SK-N-SH treated with all-trans-retinoic acid at 6 μM for 48 hours (cell line): Measurements from ENCODE around the gene LIX1.

ENCODE experiments used
- ATAC-seq: fragments of 200-7000 bp; cut with Tn5 transposase; 3 replicates; pipeline ENCODE4 v1.9.1; 2020; ENCODE audit warnings: mild to moderate bottlenecking, moderate library complexity
- ARNTL ChIP-seq: fragments of 450-650 bp; formaldehyde crosslinking; IDR thresholded peaks from 2 replicates; pipeline ENCODE4 v1.5.0; 2020; ENCODE audit warnings: low read depth, mild to moderate bottlenecking, moderate library complexity, borderline replicate concordance
- BACH2 ChIP-seq: fragments of 250-450 bp; sonication (Bioruptor Pico); IDR thresholded peaks from 2 replicates; pipeline ENCODE4 v1.9.0; 2021; ENCODE audit warnings: mild to moderate bottlenecking, borderline replicate concordance
- CSDC2 ChIP-seq: fragments of 250-450 bp; sonication (Bioruptor Pico); IDR thresholded peaks from 2 replicates; pipeline ENCODE4 v1.5.0; 2020; ENCODE audit warnings: mild to moderate bottlenecking, moderate library complexity
- CSRNP3 ChIP-seq: fragments of 250-450 bp; sonication (Bioruptor Pico); IDR thresholded peaks from 2 replicates; pipeline ENCODE4 v1.5.1; 2021; ENCODE audit warnings: mild to moderate bottlenecking, moderate library complexity
- ESRRG ChIP-seq: fragments of 250-450 bp; sonication (Bioruptor Pico); IDR thresholded peaks from 2 replicates; pipeline ENCODE4 v1.6.1; 2021; ENCODE audit warnings: mild to moderate bottlenecking
- GLIS3 ChIP-seq: fragments of 250-450 bp; sonication (Bioruptor Pico); IDR thresholded peaks from 2 replicates; pipeline ENCODE4 v1.5.0; 2020; ENCODE audit warnings: mild to moderate bottlenecking, moderate library complexity
- ISL1 ChIP-seq: fragments of 250-450 bp; sonication (Bioruptor Pico); IDR thresholded peaks from 2 replicates; pipeline ENCODE4 v2.1.2; 2022; ENCODE audit warnings: mild to moderate bottlenecking, moderate library complexity
- OSR1 ChIP-seq: fragments of 250-450 bp; sonication (Bioruptor Pico); IDR thresholded peaks from 2 replicates; pipeline ENCODE4 v1.8.0; 2022; ENCODE audit warnings: moderate library complexity, mild to moderate bottlenecking, inconsistent platforms
- RARB ChIP-seq: fragments of 250-450 bp; sonication (Bioruptor Pico); IDR thresholded peaks from 2 replicates; pipeline ENCODE4 v1.8.0; 2021; ENCODE audit warnings: mild to moderate bottlenecking, moderate library complexity
- SNAI2 ChIP-seq: fragments of 250-450 bp; sonication (Bioruptor Pico); IDR thresholded peaks from 2 replicates; pipeline ENCODE4 v1.5.0; 2020; ENCODE audit warnings: mild to moderate bottlenecking, moderate library complexity
- TCF4 ChIP-seq: fragments of 250-450 bp; sonication (Bioruptor Pico); IDR thresholded peaks from 2 replicates; pipeline ENCODE4 v1.8.0; 2021; ENCODE audit warnings: mild to moderate bottlenecking, moderate library complexity, borderline replicate concordance
- TOX ChIP-seq: fragments of 250-450 bp; sonication (Bioruptor Pico); IDR thresholded peaks from 2 replicates; pipeline ENCODE4 v1.8.0; 2021; ENCODE audit warnings: mild to moderate bottlenecking, moderate library complexity, borderline replicate concordance
- ZC3H10 ChIP-seq: fragments of 250-450 bp; sonication (Bioruptor Pico); IDR thresholded peaks from 2 replicates; pipeline ENCODE4 v1.5.1; 2021; ENCODE audit warnings: mild to moderate bottlenecking, moderate library complexity
- ZFP3 ChIP-seq: fragments of 250-450 bp; sonication (Bioruptor Pico); IDR thresholded peaks from 2 replicates; pipeline ENCODE4 v1.5.0; 2020; ENCODE audit warnings: mild to moderate bottlenecking, moderate library complexity
- ZFP30 ChIP-seq: fragments of 450-650 bp; formaldehyde crosslinking; IDR thresholded peaks from 2 replicates; pipeline ENCODE4 v1.5.0; 2022; ENCODE audit warnings: mild to moderate bottlenecking, moderate library complexity
- ZNF565 ChIP-seq: fragments of 450-650 bp; formaldehyde crosslinking; conservative IDR thresholded peaks from 2 replicates; pipeline ENCODE4 v1.5.0; 2020; ENCODE audit warnings: low read depth, mild to moderate bottlenecking, moderate library complexity
- ZNF70 ChIP-seq: fragments of 450-650 bp; formaldehyde crosslinking; IDR thresholded peaks from 2 replicates; pipeline ENCODE4 v1.5.0; 2020; ENCODE audit warnings: mild to moderate bottlenecking, moderate library complexity
- ZNF8 ChIP-seq: fragments of 450-650 bp; formaldehyde crosslinking; IDR thresholded peaks from 2 replicates; pipeline ENCODE4 v1.5.0; 2020; ENCODE audit warnings: mild to moderate bottlenecking, moderate library complexity
- TF ChIP-seq, protein P1 (sequence below): fragments of 250-450 bp; sonication (Bioruptor Pico); IDR thresholded peaks from 2 replicates; pipeline ENCODE4 v1.5.1; 2020; ENCODE audit warnings: low read depth, mild to moderate bottlenecking, moderate library complexity
- TF ChIP-seq, protein P2 (sequence below): fragments of 250-450 bp; sonication (Bioruptor Pico); IDR thresholded peaks from 2 replicates; pipeline ENCODE4 v1.8.0; 2020; ENCODE audit warnings: mild to moderate bottlenecking, moderate library complexity, borderline replicate concordance
- TF ChIP-seq, protein P3 (sequence below): fragments of 250-450 bp; sonication (Bioruptor Pico); IDR thresholded peaks from 2 replicates; pipeline ENCODE4 v1.8.0; 2021; ENCODE audit warnings: low read depth, mild to moderate bottlenecking, moderate library complexity, borderline replicate concordance

The LIX1 gene

DNA sequence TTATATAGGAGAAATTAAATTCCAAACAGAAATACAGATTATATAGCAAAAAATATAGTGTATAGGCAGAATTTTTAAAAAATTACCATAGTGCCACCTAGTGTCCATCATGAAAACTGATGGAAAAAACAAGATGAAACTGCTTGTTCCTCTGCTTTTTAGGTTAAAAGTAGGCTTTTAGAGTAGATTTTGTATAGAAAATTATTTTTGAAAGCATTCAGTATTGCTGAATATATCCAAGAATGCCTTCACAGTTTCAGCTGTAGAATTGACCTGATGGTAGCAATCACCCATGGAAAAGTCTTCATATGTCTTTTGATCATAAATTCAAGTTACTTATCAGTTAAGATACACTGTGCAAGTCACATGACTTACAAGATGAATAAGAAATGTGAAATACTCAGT lies 21.0 kb upstream of the LIX1 start:
- no peak for ATAC-seq
- TF ChIP-seq TOX (CRISPR knock-in tag) (no peak), OSR1 (no peak), ZNF70 (no peak), GLIS3 (CRISPR knock-in tag) (no peak), RARB (no peak), ZC3H10 (CRISPR knock-in tag) (no peak), SNAI2 (CRISPR knock-in tag) (no peak), CSDC2 (no peak), ISL1 (CRISPR knock-in tag) (no peak), ZNF565 (no peak), ZFP30 (no peak), CSRNP3 (no peak), ZNF8 (CRISPR knock-in tag) (no peak), ARNTL (CRISPR knock-in tag) (no peak)
- TF ChIP-seq, protein P1, sequence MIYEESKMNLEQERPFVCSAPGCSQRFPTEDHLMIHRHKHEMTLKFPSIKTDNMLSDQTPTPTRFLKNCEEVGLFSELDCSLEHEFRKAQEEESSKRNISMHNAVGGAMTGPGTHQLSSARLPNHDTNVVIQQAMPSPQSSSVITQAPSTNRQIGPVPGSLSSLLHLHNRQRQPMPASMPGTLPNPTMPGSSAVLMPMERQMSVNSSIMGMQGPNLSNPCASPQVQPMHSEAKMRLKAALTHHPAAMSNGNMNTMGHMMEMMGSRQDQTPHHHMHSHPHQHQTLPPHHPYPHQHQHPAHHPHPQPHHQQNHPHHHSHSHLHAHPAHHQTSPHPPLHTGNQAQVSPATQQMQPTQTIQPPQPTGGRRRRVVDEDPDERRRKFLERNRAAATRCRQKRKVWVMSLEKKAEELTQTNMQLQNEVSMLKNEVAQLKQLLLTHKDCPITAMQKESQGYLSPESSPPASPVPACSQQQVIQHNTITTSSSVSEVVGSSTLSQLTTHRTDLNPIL (CRISPR knock-in tag), result no peak
- TF ChIP-seq, protein P2, sequence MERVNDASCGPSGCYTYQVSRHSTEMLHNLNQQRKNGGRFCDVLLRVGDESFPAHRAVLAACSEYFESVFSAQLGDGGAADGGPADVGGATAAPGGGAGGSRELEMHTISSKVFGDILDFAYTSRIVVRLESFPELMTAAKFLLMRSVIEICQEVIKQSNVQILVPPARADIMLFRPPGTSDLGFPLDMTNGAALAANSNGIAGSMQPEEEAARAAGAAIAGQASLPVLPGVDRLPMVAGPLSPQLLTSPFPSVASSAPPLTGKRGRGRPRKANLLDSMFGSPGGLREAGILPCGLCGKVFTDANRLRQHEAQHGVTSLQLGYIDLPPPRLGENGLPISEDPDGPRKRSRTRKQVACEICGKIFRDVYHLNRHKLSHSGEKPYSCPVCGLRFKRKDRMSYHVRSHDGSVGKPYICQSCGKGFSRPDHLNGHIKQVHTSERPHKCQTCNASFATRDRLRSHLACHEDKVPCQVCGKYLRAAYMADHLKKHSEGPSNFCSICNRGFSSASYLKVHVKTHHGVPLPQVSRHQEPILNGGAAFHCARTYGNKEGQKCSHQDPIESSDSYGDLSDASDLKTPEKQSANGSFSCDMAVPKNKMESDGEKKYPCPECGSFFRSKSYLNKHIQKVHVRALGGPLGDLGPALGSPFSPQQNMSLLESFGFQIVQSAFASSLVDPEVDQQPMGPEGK, result no peak
- TF ChIP-seq, protein P3, sequence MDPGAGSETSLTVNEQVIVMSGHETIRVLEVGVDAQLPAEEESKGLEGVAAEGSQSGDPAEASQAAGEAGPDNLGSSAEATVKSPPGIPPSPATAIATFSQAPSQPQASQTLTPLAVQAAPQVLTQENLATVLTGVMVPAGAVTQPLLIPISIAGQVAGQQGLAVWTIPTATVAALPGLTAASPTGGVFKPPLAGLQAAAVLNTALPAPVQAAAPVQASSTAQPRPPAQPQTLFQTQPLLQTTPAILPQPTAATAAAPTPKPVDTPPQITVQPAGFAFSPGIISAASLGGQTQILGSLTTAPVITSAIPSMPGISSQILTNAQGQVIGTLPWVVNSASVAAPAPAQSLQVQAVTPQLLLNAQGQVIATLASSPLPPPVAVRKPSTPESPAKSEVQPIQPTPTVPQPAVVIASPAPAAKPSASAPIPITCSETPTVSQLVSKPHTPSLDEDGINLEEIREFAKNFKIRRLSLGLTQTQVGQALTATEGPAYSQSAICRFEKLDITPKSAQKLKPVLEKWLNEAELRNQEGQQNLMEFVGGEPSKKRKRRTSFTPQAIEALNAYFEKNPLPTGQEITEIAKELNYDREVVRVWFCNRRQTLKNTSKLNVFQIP (CRISPR knock-in tag), result no peak
- TF ChIP-seq, all 23 proteins: peak for 0

DNA sequence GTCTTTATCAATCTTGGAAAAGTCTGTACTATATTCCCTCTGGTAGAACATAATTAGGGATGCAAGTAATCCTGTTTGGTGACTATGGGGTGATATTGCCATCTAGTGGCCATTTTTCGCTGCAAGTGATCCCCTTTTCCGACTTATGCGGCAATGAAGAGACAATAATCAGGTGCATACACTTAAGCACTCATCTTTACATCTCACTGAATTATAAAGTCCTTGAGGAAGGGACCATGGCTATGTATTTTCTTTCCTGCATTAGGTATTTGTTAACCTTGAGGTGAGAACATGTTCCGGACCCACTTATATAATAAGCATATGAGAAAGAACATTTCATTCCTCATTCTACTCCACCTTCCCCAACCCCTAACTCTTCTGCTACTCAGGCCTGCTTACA lies 19.6 kb upstream of the LIX1 start:
- TF ChIP-seq ZNF565 (no peak), ZNF70 (no peak), TOX (CRISPR knock-in tag) (no peak), ESRRG (CRISPR knock-in tag) (no peak), ISL1 (CRISPR knock-in tag) (no peak), GLIS3 (CRISPR knock-in tag) (no peak), RARB (no peak), CSDC2 (no peak), ARNTL (CRISPR knock-in tag) (no peak), OSR1 (no peak), BACH2 (CRISPR knock-in tag) (no peak), CSRNP3 (no peak), TCF4 (CRISPR knock-in tag) (no peak), ZFP3 (CRISPR knock-in tag) (no peak), ZNF8 (CRISPR knock-in tag) (no peak)
- TF ChIP-seq, protein P3 (CRISPR knock-in tag), result no peak
- TF ChIP-seq, protein P1 (CRISPR knock-in tag), result no peak
- peak; percentile 87 for ATAC-seq
